Activated B cell treated with CpG ODN at 0.5 μM for 24 hours (primary cell): ENCODE data around the gene SPINK1. TPM values are rescaled to one million over a fixed set of nuclear protein-coding genes. Genes with fewer than 3 reads are reported as not detected.

Source experiments
- ATAC-seq: fragments of 200-7000 bp; cut with Tn5 transposase; one replicate; pipeline ENCODE4 v1.10.0; 2021; ENCODE audit warnings: low read depth, mild to moderate bottlenecking, moderate library complexity
- CTCF ChIA-PET: fragments of 350-600 bp; sonication (Branson Sonifier 250); formaldehyde crosslinking; loops from one replicate; lab custom pipeline; 2021; ENCODE audit warnings: antibody characterized with exemption; lab: Charles Lee
- POLR2A ChIA-PET: fragments of 350-600 bp; sonication (Branson Sonifier 250); formaldehyde crosslinking; loops from one replicate; lab custom pipeline; 2021; ENCODE audit warnings: antibody characterized with exemption; lab: Charles Lee
- DNase-seq: peaks from one replicate; pipeline ENCODE4 v3.0.0; 2022
- H3K27ac Mint-ChIP-seq: one replicate; pipeline ENCODE4 v1.8.0; 2020; ENCODE audit warnings: mixed read lengths
- H3K27me3 Mint-ChIP-seq: one replicate; pipeline ENCODE4 v1.8.0; 2021; ENCODE audit warnings: mixed read lengths
- H3K36me3 Mint-ChIP-seq: one replicate; pipeline ENCODE4 v1.8.0; 2021; ENCODE audit warnings: low read depth, mixed read lengths
- H3K4me1 Mint-ChIP-seq: one replicate; pipeline ENCODE4 v1.8.0; 2021; ENCODE audit warnings: mixed read lengths
- H3K4me3 Mint-ChIP-seq: one replicate; pipeline ENCODE4 v1.8.0; 2020; ENCODE audit warnings: mild to moderate bottlenecking, mixed read lengths
- H3K9me3 Mint-ChIP-seq: one replicate; pipeline ENCODE4 v1.8.0; 2020; ENCODE audit warnings: mixed read lengths
- intact Hi-C: fragments of 100-400 bp; cut with micrococcal nuclease; formaldehyde crosslinking; loops from one replicate; pipeline ENCODE4 v1.15.1; 2024
- total RNA-seq: library from RNA; stranded (reverse); gene quantifications from 2 replicates; pipeline ENCODE4 v1.2.3, GENCODE V29; 2022
- TF ChIP-seq, protein P1 (sequence below): fragments of 200-600 bp; IDR thresholded peaks from one replicate; pipeline ENCODE4 v1.8.0; 2022; ENCODE audit warnings: antibody characterized with exemption, mild to moderate bottlenecking

Gene SPINK1
- total RNA-seq, 1 donor from 2014 or later: not detected

DNA sequence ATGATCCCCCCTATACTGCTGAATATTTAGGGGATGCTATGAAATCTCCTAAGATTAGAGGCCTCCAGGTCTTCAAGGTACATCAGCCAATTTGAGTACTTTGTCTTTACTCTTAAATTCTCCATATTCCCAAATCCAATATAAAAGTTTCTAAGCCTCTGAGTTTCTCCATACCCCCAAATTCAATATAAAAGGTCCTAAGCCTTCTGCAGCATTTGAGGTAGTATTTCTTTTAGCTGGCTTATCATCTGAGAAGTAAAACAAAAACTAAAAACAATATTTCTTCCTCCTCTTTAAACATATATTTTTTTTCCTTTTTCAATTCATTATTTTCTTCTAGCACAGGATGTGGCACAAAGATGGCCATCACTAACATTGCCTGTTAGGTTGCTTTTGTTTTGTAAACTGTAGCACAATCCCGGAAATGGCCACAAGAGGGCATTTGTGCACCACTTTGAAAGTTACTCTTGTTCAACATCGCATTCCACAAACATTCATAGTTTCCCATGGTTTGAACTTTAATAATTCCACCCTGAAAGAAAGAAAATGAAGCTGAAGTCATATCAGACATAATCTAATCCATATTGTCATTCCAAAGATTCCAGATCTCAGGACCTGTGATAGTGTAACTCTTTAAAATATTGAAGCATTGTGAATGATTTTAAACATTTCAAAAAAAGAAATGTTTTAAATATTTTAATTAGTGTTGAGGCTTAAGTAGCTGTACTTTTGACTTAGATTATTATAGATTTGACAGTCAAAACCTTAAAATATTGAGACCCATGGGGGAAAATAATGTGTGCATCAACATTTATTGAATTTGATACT, 26.0 kb upstream of the SPINK1 start:
- intact Hi-C loops: loop anchor here (2.0 to 10.0 kb wide), 4 partner anchors 597 to 1257 kb away; no protein-coding TSS in a partner anchor
- POLR2A ChIA-PET: no interaction called here
- Mint-ChIP-seq H3K9me3 (no peaks in the 10 kb centered on the region), H3K36me3 (no peaks in the 10 kb centered on the region), H3K4me1 (no peaks in the 10 kb centered on the region), H3K4me3 (no peak overlapping the region), H3K27me3 (no peaks in the 10 kb centered on the region), H3K27ac (no peak overlapping the region)
- DNase-seq (no peak), ATAC-seq (no peak)
- TF ChIP-seq, protein P1, sequence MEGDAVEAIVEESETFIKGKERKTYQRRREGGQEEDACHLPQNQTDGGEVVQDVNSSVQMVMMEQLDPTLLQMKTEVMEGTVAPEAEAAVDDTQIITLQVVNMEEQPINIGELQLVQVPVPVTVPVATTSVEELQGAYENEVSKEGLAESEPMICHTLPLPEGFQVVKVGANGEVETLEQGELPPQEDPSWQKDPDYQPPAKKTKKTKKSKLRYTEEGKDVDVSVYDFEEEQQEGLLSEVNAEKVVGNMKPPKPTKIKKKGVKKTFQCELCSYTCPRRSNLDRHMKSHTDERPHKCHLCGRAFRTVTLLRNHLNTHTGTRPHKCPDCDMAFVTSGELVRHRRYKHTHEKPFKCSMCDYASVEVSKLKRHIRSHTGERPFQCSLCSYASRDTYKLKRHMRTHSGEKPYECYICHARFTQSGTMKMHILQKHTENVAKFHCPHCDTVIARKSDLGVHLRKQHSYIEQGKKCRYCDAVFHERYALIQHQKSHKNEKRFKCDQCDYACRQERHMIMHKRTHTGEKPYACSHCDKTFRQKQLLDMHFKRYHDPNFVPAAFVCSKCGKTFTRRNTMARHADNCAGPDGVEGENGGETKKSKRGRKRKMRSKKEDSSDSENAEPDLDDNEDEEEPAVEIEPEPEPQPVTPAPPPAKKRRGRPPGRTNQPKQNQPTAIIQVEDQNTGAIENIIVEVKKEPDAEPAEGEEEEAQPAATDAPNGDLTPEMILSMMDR: peak; percentile 61
- CTCF ChIA-PET: interaction anchor here (0.8 to 1.2 kb wide), 4 partner anchors 10 to 35 kb away, joined by 3 read pairs; partner anchors contain the start of gene SCGB3A2

DNA sequence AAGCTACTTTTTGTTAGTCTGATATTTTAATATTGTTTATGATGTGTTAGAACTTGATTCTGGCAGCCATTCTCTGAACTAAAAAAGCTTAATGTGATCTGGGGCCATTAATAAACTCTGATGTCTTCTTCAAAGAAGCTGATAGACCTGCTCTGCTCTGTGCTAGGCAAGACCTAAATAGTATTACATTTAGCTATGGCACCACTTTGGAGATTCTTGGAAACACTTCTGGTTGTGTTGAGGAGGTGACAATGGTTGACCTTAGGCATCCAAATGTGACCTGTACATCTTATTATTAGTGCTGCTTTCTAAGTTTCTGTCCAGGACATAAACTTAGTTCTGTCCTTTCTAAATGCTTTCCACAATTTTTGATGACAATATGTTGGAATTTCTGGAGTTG, 25.3 kb upstream of the SPINK1 start:
- intact Hi-C loops: loop anchor here (2.0 to 10.0 kb wide), 4 partner anchors 598 to 1258 kb away; no protein-coding TSS in a partner anchor
- Mint-ChIP-seq H3K4me1 (no peaks in the 10 kb centered on the region), H3K9me3 (no peaks in the 10 kb centered on the region), H3K4me3 (no peak overlapping the region), H3K27me3 (no peaks in the 10 kb centered on the region), H3K36me3 (no peaks in the 10 kb centered on the region), H3K27ac (no peak overlapping the region)
- CTCF ChIA-PET: interaction anchor here (0.9 kb wide), 1 partner anchor 10 kb away, joined by 3 read pairs; no protein-coding TSS in a partner anchor
- DNase-seq: no peak
- POLR2A ChIA-PET: no interaction called here
- TF ChIP-seq, protein P1: no peak
- ATAC-seq: no peak

DNA sequence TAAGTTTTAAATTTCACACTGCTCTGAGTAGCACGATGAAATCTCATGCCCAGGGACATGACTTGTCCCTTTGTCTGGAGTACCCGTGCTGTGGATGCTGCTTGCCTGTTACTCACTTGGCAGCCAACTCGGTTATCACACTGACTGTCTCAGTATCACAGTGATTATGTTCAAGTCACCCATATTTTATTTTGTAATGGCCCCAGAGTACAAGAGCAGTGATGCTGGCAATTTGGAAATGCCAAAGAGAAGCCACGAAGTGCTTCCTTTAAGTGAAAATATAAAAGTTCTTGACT, 24.3 kb upstream of the SPINK1 start:
- intact Hi-C loops: loop anchor here (2.0 to 10.0 kb wide), 4 partner anchors 599 to 1259 kb away; no protein-coding TSS in a partner anchor
- POLR2A ChIA-PET: no interaction called here

DNA sequence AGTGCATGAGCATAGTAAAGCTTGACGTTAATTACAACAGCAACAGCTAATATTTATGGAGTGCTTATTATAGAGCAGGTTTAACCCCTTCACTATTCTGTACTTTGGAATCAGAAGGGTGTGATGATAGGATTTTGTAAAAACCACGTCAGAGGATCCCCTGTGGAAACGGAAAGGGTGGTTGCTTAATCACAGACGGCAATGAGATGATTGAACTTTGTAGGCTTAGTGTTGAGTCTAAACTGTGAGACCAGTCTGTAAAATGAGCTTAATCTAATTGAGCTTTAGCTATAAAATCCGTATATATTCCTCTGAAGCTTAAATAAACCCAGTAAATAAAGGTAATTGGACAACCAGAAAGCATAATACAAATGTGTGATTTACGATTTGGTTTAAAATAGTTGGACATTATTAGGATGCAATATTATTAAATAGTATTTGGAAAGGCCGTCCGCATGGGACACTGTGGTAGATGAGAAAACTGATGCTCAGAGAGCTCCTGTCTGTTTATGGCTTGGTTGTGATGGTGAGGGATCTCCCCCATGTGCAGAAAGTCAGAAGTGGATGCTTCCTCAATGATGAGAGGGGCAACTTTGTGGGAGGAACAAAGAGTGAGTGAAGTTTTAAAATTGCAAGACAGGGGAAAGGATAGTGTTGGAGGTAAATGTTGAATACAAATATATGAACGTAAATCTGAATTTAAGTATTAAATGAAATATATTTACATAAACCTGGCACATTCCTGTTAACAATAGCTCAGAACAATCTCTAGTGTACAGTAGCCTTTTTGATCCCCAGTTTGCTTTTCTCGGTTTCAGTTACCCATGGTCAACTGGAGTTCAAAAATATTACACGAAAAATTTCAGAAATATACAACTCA, 23.7 kb upstream of the SPINK1 start:
- Mint-ChIP-seq H3K9me3 (no peaks in the 10 kb centered on the region), H3K27me3 (no peaks in the 10 kb centered on the region), H3K4me3 (no peak overlapping the region), H3K36me3 (no peaks in the 10 kb centered on the region), H3K27ac (no peak overlapping the region), H3K4me1 (no peaks in the 10 kb centered on the region)
- ChIA-PET POLR2A (no interaction called here), CTCF (no interaction called here)
- intact Hi-C loops: loop anchor here (10.0 kb wide), 3 partner anchors 600 to 1260 kb away; no protein-coding TSS in a partner anchor
- TF ChIP-seq, protein P1: no peak
- no peak for DNase-seq
- no peak for ATAC-seq

More for the DNA sequence above, 24.3 kb upstream of the SPINK1 start:
- no peak for DNase-seq
- H3K9me3 Mint-ChIP-seq: no peaks in the 10 kb centered on the region
- no peaks in the 10 kb centered on the region for H3K27me3 Mint-ChIP-seq
- ATAC-seq: no peak
- no peaks in the 10 kb centered on the region for H3K36me3 Mint-ChIP-seq
- TF ChIP-seq, protein P1: no peak
- H3K27ac Mint-ChIP-seq: no peak overlapping the region
- CTCF ChIA-PET: no interaction called here
- no peaks in the 10 kb centered on the region for H3K4me1 Mint-ChIP-seq
- H3K4me3 Mint-ChIP-seq: no peak overlapping the region

DNA sequence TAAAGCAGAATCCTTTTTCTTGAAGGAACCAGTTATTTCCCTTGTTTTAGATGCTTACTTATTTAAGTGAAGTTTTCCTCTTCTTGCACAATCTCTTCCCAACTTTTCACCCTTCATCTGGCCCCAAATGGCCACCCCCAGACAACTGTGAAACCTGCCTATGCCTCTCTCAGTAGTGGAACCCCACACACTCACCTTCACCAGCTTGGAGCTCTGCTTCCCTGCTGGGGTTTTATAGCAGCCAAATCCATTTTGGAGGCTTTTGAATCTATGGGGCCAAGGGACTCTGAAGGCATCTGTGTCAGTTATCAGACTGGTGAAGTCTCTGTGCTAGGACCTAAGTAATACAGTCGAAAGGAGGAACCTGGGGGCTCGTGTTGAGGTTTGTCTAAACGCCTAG, 22.9 kb upstream of the SPINK1 start:
- no peak for DNase-seq
- no peak overlapping the region for H3K27ac Mint-ChIP-seq
- H3K27me3 Mint-ChIP-seq: peaks cover 1% of the 10 kb centered on the region
- TF ChIP-seq, protein P1: no peak
- H3K36me3 Mint-ChIP-seq: no peaks in the 10 kb centered on the region
- H3K4me3 Mint-ChIP-seq: no peak overlapping the region
- CTCF ChIA-PET: no interaction called here
- intact Hi-C loops: loop anchor here (10.0 kb wide), 3 partner anchors 600 to 1260 kb away; no protein-coding TSS in a partner anchor
- POLR2A ChIA-PET: no interaction called here
- ATAC-seq: no peak
- H3K9me3 Mint-ChIP-seq: no peaks in the 10 kb centered on the region
- H3K4me1 Mint-ChIP-seq: no peaks in the 10 kb centered on the region
